ENCODE measurements around the gene ZNF81.
"Not testable (repeated sequence)": the region's sequence is repeated elsewhere in the genome, so short reads cannot be mapped to it uniquely, and the experiment has no call there.

Gene ZNF81

DNA sequence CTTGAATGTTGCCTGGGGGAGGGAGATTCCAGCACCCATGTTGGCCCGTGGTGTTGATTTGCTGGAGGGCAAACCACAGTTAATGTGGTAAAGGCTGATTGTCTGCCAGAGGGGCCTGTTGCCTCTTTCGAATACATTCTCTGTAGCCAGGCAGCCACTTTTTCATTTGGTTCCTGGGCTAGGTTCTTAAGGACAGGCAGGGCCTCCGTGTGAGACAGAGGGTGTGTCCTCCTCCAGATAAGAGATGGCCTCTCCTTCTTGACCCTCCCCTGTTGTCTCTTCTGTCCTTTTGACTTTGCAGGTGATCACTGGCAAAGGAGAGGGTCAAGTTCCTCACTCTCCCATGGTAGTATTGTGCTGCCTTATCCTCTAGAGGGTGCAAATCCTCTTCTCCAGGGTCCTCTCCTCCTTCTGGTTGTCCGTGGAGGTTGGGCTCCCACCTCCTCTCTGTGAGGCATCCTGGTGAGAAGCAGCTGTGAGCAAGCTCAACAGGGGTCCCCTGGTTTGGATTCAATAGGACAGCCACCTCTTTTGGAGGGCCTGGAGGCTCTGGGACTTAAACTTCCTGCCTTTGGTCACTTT is 122.2 kb downstream of the ZNF81 start:
- H3K4me3 ChIP-seq (ENCODE audit: low read length) = no peak overlapping the region
- TF ChIP-seq, protein P1, sequence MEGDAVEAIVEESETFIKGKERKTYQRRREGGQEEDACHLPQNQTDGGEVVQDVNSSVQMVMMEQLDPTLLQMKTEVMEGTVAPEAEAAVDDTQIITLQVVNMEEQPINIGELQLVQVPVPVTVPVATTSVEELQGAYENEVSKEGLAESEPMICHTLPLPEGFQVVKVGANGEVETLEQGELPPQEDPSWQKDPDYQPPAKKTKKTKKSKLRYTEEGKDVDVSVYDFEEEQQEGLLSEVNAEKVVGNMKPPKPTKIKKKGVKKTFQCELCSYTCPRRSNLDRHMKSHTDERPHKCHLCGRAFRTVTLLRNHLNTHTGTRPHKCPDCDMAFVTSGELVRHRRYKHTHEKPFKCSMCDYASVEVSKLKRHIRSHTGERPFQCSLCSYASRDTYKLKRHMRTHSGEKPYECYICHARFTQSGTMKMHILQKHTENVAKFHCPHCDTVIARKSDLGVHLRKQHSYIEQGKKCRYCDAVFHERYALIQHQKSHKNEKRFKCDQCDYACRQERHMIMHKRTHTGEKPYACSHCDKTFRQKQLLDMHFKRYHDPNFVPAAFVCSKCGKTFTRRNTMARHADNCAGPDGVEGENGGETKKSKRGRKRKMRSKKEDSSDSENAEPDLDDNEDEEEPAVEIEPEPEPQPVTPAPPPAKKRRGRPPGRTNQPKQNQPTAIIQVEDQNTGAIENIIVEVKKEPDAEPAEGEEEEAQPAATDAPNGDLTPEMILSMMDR (IDR thresholded peaks at IDR 0.05; ENCODE audit: insufficient read depth, low read depth, low read length, missing control alignments) = no peak
- DNase-seq (ENCODE audit: low read depth) = peak; percentile 1

DNA sequence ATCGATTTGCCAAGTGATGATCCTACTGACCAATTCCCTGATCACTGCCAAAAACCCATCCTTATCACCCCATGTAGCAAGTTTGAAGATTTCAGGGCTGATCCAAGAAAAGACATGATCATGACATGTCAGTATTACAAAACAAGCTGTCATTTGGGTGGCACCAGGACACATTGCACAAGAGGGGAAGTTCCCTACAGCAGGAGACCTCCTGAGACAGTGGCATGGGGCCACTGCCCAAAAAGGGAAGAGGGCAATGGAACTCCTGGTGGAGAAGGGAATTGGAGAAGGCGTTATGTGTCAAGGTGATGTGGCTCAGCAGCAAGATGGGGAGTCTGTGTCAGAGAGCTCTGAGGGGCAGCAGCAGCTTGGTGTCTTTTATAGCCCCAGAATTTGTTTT is 123.7 kb downstream of the ZNF81 start:
- no peak for DNase-seq (ENCODE audit: low read depth)
- TF ChIP-seq, protein P1 (IDR thresholded peaks at IDR 0.05; ENCODE audit: insufficient read depth, low read depth, low read length, missing control alignments) = no peak

DNA sequence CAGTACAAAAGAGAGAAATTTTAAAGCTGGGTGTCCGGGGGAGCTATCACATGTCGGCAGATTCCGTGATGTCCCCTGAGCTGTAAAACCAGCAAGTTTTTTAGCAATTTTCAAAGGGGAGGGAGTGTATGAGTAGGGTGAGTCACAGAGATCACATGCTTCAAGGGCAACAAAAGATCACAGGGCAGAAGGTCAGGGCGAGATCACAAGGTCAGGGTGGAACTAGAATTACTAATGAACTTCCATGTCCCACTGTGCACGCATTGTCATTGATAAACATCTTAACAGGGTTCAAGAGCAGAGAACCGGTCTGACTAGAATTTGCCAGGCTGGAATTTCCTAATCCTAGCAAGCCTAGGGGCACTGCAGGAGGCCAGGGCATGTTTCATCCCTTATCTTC is 125.1 kb downstream of the ZNF81 start:
- DNase-seq (ENCODE audit: low read depth); H3K4me3 ChIP-seq (ENCODE audit: low read length): not testable (repeated sequence)

More for the DNA sequence above, 123.7 kb downstream of the ZNF81 start:
- no peak overlapping the region for H3K4me3 ChIP-seq (ENCODE audit: low read length)

DNA sequence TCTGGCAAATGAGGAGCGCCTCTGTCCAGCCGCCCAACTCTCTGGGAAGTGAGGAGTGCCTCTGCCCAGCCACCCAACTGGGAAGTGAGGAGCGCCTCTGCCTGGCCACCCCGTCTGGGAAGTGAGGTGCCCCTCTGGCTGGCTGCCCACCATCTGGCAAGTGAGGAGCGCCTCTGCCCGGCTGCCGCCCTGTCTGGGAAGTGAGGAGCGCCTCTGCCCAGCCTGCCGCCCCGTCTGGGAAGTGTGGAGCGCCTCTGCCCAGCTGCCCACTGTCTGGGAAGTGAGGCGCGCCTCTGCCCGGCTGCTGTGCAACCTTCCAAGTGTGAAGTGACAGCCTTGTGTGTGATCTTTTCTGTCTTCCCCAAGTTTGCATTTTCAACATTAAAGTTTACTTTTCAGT is 128.8 kb downstream of the ZNF81 start:
- H3K4me3 ChIP-seq (ENCODE audit: low read length); DNase-seq (ENCODE audit: low read depth): not testable (repeated sequence)
